ENCODE results near the gene COX6B1. TPM values are rescaled to one million over a fixed set of nuclear protein-coding genes. Genes with fewer than 3 reads are reported as not detected.

Gene COX6B1
- total and polyA plus RNA-seq, 11 donors = 944 to 4,659 (median 1,351) TPM

GRCh38 chr19:35656700-35657099 is 8.6 kb downstream of the COX6B1 start:
- DNase-seq (no peak), ATAC-seq (no peak)
- intact Hi-C loops (cut with DNase I) = no loop called here
- Histone ChIP-seq H3K9me3 (no peaks in the 10 kb centered on the region), H3K27ac (no peak overlapping the region), H3K4me1 (no peaks in the 10 kb centered on the region), H3K4me3 (no peak overlapping the region), H3K36me3 (peaks cover 0 to 100% (median 98%) of the 10 kb centered on the region in 9 donors), H3K27me3 (no peaks in the 10 kb centered on the region)
- WGBS, 4 donors = 93 to 96% (median 95%) methylated on average over 6 of the region's 6 CpGs
- TF ChIP-seq CTCF (IDR thresholded peaks at IDR 0.05) (no peak), POLR2A (IDR thresholded peaks at IDR 0.05) (no peak)

GRCh38 chr19:35657904-35658700 is 10.0 kb downstream of the COX6B1 start:
- no peaks in the 10 kb centered on the region for H3K27me3 ChIP-seq
- no peaks in the 10 kb centered on the region for H3K9me3 ChIP-seq
- H3K4me3 ChIP-seq = no peak overlapping the region
- no peak for TF ChIP-seq POLR2A (IDR thresholded peaks at IDR 0.05)
- TF ChIP-seq CTCF (IDR thresholded peaks at IDR 0.05) = peak in 1 of 12 donors; percentile 23
- DNase-seq (no peak), ATAC-seq (no peak)
- no peak overlapping the region for H3K27ac ChIP-seq
- WGBS, 4 donors = 85 to 92% (median 88%) methylated on average over 15 of the region's 15 CpGs
- H3K36me3 ChIP-seq = peaks cover 0 to 100% (median 87%) of the 10 kb centered on the region in 9 donors
- intact Hi-C loops (cut with DNase I) = no loop called here
- H3K4me1 ChIP-seq = no peaks in the 10 kb centered on the region

- DNase-seq (no peak), ATAC-seq (no peak)
- no peaks in the 10 kb centered on the region for H3K27me3 ChIP-seq
- H3K4me1 ChIP-seq = no peaks in the 10 kb centered on the region
- TF ChIP-seq CTCF (IDR thresholded peaks at IDR 0.05) (no peak), POLR2A (IDR thresholded peaks at IDR 0.05) (no peak)
- H3K4me3 ChIP-seq = no peak overlapping the region
- H3K9me3 ChIP-seq = no peaks in the 10 kb centered on the region
- intact Hi-C loops (cut with DNase I) = no loop called here
- peaks cover 0 to 90% (median 60%) of the 10 kb centered on the region in 9 donors for H3K36me3 ChIP-seq
- WGBS, 4 donors = 96 to 98% (median 98%) methylated on average over 6 of the region's 6 CpGs
- no peak overlapping the region for H3K27ac ChIP-seq
Observed at GRCh38 chr19:35661995-35662340, 13.8 kb downstream of the COX6B1 start.

GRCh38 chr19:35663981-35664380 is 15.9 kb downstream of the COX6B1 start:
- no peaks in the 10 kb centered on the region for H3K4me1 ChIP-seq
- H3K4me3 ChIP-seq = no peak overlapping the region
- peaks cover 0 to 69% (median 40%) of the 10 kb centered on the region in 9 donors for H3K36me3 ChIP-seq
- DNase-seq (no peak), ATAC-seq (no peak)
- intact Hi-C loops (cut with DNase I) = no loop called here
- WGBS, 4 donors = 77 to 88% (median 85%) methylated on average over 3 of the region's 3 CpGs
- H3K27ac ChIP-seq = no peak overlapping the region
- H3K9me3 ChIP-seq = no peaks in the 10 kb centered on the region
- no peaks in the 10 kb centered on the region for H3K27me3 ChIP-seq
- TF ChIP-seq CTCF (IDR thresholded peaks at IDR 0.05) (no peak), POLR2A (IDR thresholded peaks at IDR 0.05) (no peak)

All from heart left ventricle (tissue), 16 donors.